PFSK-1 (cell line): ENCODE data around the gene USH2A.

Source experiments
- FOXP2 ChIP-seq: optimal IDR thresholded peaks from 2 replicates; pipeline ENCODE3; 2011; ENCODE audit warnings: borderline replicate concordance, control low read depth, inconsistent platforms; ENCODE audit not compliant: insufficient read depth; ENCODE audit errors: extremely low read length, extremely low read depth
- POLR2AphosphoS5 ChIP-seq: IDR thresholded peaks from 2 replicates; pipeline ENCODE4 v1.6.1; 2012; ENCODE audit warnings: low read depth, mild to moderate bottlenecking, control low read depth, low read length, moderate library complexity
- SIN3A ChIP-seq: IDR thresholded peaks from 2 replicates; pipeline ENCODE4 v1.6.1; 2012; ENCODE audit warnings: mild to moderate bottlenecking, low read length, moderate library complexity, borderline replicate concordance; ENCODE audit not compliant: insufficient read depth
- TAF1 ChIP-seq: IDR thresholded peaks from 2 replicates; pipeline ENCODE4 v1.6.1; 2012; ENCODE audit warnings: low read length, control low read depth, borderline replicate concordance; ENCODE audit not compliant: insufficient read depth
- TF ChIP-seq, protein P1 (sequence below), 2 experiments: IDR thresholded peaks; 2 replicates each; pipeline versions ENCODE4 v1.6.1 to v1.8.0; 2011 to 2012; ENCODE audit warnings: low read depth in 2 of 2, low read length in 2 of 2, control low read depth in 1 of 2, inconsistent platforms in 1 of 2, mild to moderate bottlenecking in 1 of 2, moderate library complexity in 1 of 2; ENCODE audit not compliant: insufficient read depth in 1 of 2

DNA sequence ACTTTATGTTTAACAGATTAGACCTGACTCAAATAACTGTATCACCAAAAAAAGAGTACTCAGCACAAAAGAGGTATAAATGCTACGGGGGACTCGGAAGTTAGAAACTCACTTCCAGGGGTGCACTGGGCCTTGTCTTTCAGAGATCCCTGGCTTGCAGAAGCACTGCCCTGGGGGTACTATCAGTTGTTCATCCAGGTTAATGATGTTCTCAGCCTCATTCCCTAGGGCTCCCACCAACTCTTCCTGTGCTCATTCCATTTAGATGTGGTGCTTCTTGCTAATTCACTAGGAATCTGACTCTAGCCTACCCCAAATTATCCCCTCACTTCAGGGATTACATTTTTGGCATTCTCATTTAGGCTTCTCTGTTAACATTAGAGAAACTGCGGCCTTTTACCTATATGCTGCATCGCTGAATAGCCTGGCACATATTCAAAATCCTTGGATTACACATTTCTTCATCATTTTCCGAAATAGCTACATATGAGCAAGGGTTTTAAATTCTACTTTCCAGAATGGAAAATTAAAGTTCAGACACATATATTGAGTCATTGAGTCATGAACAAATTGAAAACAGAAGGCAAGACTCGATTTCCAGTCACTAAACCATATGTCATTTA is 517.6 kb downstream of the USH2A start:
- TF ChIP-seq POLR2AphosphoS5 (no peak), TAF1 (no peak), SIN3A (no peak), FOXP2 (no peak)
- TF ChIP-seq, protein P1, sequence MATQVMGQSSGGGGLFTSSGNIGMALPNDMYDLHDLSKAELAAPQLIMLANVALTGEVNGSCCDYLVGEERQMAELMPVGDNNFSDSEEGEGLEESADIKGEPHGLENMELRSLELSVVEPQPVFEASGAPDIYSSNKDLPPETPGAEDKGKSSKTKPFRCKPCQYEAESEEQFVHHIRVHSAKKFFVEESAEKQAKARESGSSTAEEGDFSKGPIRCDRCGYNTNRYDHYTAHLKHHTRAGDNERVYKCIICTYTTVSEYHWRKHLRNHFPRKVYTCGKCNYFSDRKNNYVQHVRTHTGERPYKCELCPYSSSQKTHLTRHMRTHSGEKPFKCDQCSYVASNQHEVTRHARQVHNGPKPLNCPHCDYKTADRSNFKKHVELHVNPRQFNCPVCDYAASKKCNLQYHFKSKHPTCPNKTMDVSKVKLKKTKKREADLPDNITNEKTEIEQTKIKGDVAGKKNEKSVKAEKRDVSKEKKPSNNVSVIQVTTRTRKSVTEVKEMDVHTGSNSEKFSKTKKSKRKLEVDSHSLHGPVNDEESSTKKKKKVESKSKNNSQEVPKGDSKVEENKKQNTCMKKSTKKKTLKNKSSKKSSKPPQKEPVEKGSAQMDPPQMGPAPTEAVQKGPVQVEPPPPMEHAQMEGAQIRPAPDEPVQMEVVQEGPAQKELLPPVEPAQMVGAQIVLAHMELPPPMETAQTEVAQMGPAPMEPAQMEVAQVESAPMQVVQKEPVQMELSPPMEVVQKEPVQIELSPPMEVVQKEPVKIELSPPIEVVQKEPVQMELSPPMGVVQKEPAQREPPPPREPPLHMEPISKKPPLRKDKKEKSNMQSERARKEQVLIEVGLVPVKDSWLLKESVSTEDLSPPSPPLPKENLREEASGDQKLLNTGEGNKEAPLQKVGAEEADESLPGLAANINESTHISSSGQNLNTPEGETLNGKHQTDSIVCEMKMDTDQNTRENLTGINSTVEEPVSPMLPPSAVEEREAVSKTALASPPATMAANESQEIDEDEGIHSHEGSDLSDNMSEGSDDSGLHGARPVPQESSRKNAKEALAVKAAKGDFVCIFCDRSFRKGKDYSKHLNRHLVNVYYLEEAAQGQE (IDR thresholded peaks at IDR 0.05; ENCODE audit: insufficient read depth in 1 of 2, low read depth in 2 of 2, low read length in 2 of 2): no peak
